HL-60 (cell line): ENCODE results near the gene GADD45B.

ENCODE experiments used
- DNase-seq, 2 experiments: peaks; one replicate each; pipeline ENCODE4 v3.0.0-alpha.2; 2010 to 2020; ENCODE audit warnings: low read depth in 1 of 2, low spot score in 1 of 2
- H3K27ac ChIP-seq: fragments of 250-450 bp; sonication (Bioruptor Pico); replicated peaks from 2 replicates; pipeline ENCODE4 v1.5.1; 2020; ENCODE audit warnings: mild to moderate bottlenecking, moderate library complexity
- H3K27me3 ChIP-seq: fragments of 250-450 bp; sonication (Bioruptor Pico); 2 replicates; pipeline ENCODE4 v1.5.1; 2021; ENCODE audit warnings: mild to moderate bottlenecking, moderate library complexity; ENCODE audit not compliant: insufficient read depth, poor library complexity, severe bottlenecking
- H3K4me3 ChIP-seq: replicated peaks from 2 replicates; pipeline ENCODE4 v1.5.1; 2011; ENCODE audit warnings: mild to moderate bottlenecking, control low read depth, low read length; ENCODE audit not compliant: insufficient read depth
- GABPA ChIP-seq: IDR thresholded peaks from 2 replicates; pipeline ENCODE4 v1.6.1; 2012; ENCODE audit warnings: low read depth
- POLR2AphosphoS5 ChIP-seq: IDR thresholded peaks from 2 replicates; pipeline ENCODE4 v1.6.1; 2012; ENCODE audit warnings: low read depth
- REST ChIP-seq: IDR thresholded peaks from 2 replicates; pipeline ENCODE4 v1.6.1; 2012; ENCODE audit warnings: low read depth; ENCODE audit not compliant: insufficient replicate concordance
- SPI1 ChIP-seq: IDR thresholded peaks from 2 replicates; pipeline ENCODE4 v1.6.1; 2012; ENCODE audit warnings: low read depth, mild to moderate bottlenecking, borderline replicate concordance
- TF ChIP-seq, protein P1 (sequence below): IDR thresholded peaks from one replicate; pipeline ENCODE4 v1.5.1; 2011; ENCODE audit warnings: low read length, control low read depth, inconsistent platforms; ENCODE audit not compliant: insufficient read depth

Gene GADD45B

DNA sequence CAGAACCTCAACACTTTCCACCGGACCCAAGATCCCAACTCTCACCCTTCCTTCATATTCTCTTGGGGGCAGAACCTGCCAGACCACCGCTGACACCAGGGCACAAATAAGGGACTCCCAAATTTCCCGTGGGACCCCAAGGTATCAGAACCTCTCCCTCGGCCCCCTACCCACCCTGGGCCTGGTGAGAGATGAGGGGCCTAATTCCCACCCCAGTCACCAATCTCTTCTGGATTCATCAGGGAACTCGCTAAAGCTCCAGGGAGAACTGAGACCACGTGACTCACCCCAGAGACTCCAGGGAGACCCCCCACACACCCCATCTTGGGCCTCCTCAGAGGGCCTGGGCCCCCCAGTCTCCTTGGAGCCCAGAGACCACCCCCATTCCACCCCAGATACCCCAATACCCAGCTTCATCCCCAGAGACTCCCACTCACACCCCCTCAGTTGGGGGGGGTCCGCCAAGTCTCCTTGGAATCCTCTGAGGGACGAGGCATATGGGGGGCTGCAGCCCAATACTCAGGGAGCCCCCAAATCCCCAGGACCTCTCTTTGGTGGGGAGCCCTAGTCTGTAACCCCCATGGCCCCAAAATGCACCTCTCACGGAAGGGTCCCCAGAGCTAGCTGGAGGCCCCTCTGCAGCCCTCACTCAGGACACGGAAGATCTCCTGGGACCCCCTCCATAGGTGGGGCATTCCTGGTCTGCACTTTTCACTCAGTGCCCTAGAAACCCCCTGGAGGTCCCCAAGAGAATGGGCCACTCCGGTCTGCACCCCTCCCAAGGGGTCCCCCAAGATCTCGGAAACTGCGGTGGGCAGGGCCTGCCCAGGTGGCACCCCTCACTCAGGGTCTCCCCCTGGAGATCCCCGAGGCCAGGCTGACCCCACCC, 20.7 kb upstream of the GADD45B start:
- peak overlapping the region; percentile 79 for H3K27ac ChIP-seq
- H3K4me3 ChIP-seq, result peak overlapping the region; percentile 81
- DNase-seq, result no peak
- no peaks in the 10 kb centered on the region for H3K27me3 ChIP-seq
- TF ChIP-seq REST (no peak), SPI1 (no peak), POLR2AphosphoS5 (no peak), GABPA (no peak)
- TF ChIP-seq, protein P1, sequence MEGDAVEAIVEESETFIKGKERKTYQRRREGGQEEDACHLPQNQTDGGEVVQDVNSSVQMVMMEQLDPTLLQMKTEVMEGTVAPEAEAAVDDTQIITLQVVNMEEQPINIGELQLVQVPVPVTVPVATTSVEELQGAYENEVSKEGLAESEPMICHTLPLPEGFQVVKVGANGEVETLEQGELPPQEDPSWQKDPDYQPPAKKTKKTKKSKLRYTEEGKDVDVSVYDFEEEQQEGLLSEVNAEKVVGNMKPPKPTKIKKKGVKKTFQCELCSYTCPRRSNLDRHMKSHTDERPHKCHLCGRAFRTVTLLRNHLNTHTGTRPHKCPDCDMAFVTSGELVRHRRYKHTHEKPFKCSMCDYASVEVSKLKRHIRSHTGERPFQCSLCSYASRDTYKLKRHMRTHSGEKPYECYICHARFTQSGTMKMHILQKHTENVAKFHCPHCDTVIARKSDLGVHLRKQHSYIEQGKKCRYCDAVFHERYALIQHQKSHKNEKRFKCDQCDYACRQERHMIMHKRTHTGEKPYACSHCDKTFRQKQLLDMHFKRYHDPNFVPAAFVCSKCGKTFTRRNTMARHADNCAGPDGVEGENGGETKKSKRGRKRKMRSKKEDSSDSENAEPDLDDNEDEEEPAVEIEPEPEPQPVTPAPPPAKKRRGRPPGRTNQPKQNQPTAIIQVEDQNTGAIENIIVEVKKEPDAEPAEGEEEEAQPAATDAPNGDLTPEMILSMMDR, result no peak

DNA sequence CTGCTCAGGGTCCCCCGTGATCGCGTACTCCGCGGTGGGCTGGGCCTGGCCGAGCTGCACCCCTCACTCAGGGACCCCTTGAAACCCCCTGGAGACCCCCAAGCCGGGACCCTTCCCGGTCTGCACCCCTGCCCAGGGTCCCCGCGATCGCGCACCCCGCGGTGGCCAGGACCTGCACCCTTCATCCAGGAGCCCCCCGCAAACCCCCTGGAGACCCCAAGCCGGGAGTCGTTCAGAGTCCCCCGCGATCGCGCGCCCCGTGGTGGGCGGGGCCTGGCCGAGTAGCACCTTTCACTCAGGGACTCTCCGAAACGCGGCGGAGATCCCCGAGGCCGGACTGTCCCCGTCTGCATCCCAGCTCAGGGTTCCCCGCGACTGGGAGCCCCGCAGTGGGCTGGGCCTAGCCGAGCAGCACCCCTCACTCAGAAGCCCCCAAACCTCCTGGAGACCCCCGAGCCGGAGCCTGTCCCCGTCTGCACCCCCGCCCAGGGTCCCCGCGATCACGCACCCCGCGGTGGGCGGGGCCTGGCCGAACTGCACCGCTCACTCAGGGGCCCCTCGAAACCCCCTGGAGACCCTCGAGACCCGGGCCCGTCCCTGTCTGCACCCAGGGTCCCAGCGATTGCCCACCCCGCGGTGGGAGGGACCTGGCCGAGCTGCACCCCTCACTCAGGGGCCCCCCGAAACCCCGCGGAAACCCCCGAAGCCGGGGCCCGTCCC, 19.9 kb upstream of the GADD45B start:
- TF ChIP-seq, protein P1, result no peak
- no peak for TF ChIP-seq SPI1
- no peak for TF ChIP-seq GABPA
- no peak for TF ChIP-seq POLR2AphosphoS5
- no peak for TF ChIP-seq REST
- peak overlapping the region; percentile 79 for H3K27ac ChIP-seq
- DNase-seq, result peak in 1 of 2 experiments; percentile 48
- H3K27me3 ChIP-seq, result no peaks in the 10 kb centered on the region
- H3K4me3 ChIP-seq, result peak overlapping the region; percentile 81

GRCh38 chr19:2457394-2458037, 18.4 kb upstream of the GADD45B start:
- Histone ChIP-seq H3K4me3 (0 out of 2 replicates have a peak overlapping the region, but pooled peaks have one; percentile 12), H3K27ac (peak overlapping the region; percentile 73), H3K27me3 (no peaks in the 10 kb centered on the region)
- TF ChIP-seq REST (no peak), SPI1 (no peak), GABPA (no peak), POLR2AphosphoS5 (no peak)
- TF ChIP-seq, protein P1, result no peak
- DNase-seq, result no peak
